ENCODE data around the gene ACBD4.

- TF ChIP-seq, protein P1, sequence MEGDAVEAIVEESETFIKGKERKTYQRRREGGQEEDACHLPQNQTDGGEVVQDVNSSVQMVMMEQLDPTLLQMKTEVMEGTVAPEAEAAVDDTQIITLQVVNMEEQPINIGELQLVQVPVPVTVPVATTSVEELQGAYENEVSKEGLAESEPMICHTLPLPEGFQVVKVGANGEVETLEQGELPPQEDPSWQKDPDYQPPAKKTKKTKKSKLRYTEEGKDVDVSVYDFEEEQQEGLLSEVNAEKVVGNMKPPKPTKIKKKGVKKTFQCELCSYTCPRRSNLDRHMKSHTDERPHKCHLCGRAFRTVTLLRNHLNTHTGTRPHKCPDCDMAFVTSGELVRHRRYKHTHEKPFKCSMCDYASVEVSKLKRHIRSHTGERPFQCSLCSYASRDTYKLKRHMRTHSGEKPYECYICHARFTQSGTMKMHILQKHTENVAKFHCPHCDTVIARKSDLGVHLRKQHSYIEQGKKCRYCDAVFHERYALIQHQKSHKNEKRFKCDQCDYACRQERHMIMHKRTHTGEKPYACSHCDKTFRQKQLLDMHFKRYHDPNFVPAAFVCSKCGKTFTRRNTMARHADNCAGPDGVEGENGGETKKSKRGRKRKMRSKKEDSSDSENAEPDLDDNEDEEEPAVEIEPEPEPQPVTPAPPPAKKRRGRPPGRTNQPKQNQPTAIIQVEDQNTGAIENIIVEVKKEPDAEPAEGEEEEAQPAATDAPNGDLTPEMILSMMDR (IDR thresholded peaks at IDR 0.05): no peak
- TF ChIP-seq POLR2A (IDR thresholded peaks at IDR 0.05): no peak
Measured at GRCh38 chr17:45086865-45087503, 48.5 kb upstream of the ACBD4 start.

Measured in esophagus squamous epithelium (tissue), 4 donors.